Spleen (tissue), 11 donors: ENCODE results near the gene TFB1M. TPM values are rescaled to one million over a fixed set of nuclear protein-coding genes. Genes with fewer than 3 reads are reported as not detected.

Source experiments
- DNase-seq: peaks from one replicate; pipeline ENCODE4 v3.0.0-alpha.2; 2020
- H3K27ac ChIP-seq, 8 donors: fragments of 200-600 bp; sonication (generic) in 7 of 8; 1 replicate in 4 of 8; 2 replicates in 4 of 8; pipeline versions ENCODE4 v1.5.0 to v1.8.0; 2016 to 2021; ENCODE audit warnings: inconsistent platforms in 4 of 8, mild to moderate bottlenecking in 4 of 8, moderate library complexity in 1 of 8
- H3K27me3 ChIP-seq, 7 donors: fragments of 200-600 bp; sonication (generic) in 6 of 7; replicated peaks in 1 of 7; 1 replicate in 4 of 7; 2 replicates in 3 of 7; pipeline versions ENCODE4 v1.5.0 to v1.8.0; 2016 to 2021; ENCODE audit warnings: inconsistent platforms in 3 of 7, mild to moderate bottlenecking in 1 of 7
- H3K36me3 ChIP-seq, 6 donors: fragments of 200-600 bp; sonication (generic) in 5 of 6; 1 replicate in 4 of 6; 2 replicates in 2 of 6; pipeline versions ENCODE4 v1.5.0 to v1.8.0; 2016 to 2021; ENCODE audit warnings: inconsistent platforms in 2 of 6
- H3K4me1 ChIP-seq, 6 donors: fragments of 200-600 bp; sonication (generic) in 5 of 6; 1 replicate in 3 of 6; 2 replicates in 3 of 6; pipeline versions ENCODE4 v1.5.0 to v1.8.0; 2016 to 2021; ENCODE audit warnings: inconsistent platforms in 3 of 6
- H3K4me3 ChIP-seq, 8 donors: fragments of 200-600 bp; sonication (generic) in 7 of 8; 1 replicate in 4 of 8; 2 replicates in 4 of 8; pipeline versions ENCODE4 v1.5.0 to v1.8.0; 2016 to 2021; ENCODE audit warnings: inconsistent platforms in 4 of 8, mild to moderate bottlenecking in 4 of 8, moderate library complexity in 2 of 8
- H3K9me3 ChIP-seq, 8 donors: fragments of 200-600 bp; sonication (generic) in 7 of 8; 1 replicate in 4 of 8; 2 replicates in 4 of 8; pipeline versions ENCODE4 v1.5.0 to v1.8.0; 2016 to 2021; ENCODE audit warnings: inconsistent platforms in 4 of 8
- CTCF ChIP-seq, 11 experiments: fragments of 200-600 bp in 7 of 11; fragments of 450-650 bp in 4 of 11; sonication (generic) in 4 of 11; IDR thresholded peaks in 8 of 11; conservative IDR thresholded peaks in 3 of 11; 1 replicate in 7 of 11; 2 replicates in 4 of 11; pipeline versions ENCODE4 v1.4.0 to v1.8.0; 2016 to 2021; ENCODE audit warnings: antibody characterized with exemption in 11 of 11, inconsistent platforms in 4 of 11, mild to moderate bottlenecking in 1 of 11
- POLR2A ChIP-seq, 3 donors: fragments of 450-650 bp; IDR thresholded peaks; one replicate each; pipeline ENCODE4 v1.5.1; 2017; ENCODE audit warnings: antibody characterized with exemption in 3 of 3, mild to moderate bottlenecking in 1 of 3
- POLR2AphosphoS5 ChIP-seq, 3 donors: sonication (generic); formaldehyde crosslinking; IDR thresholded peaks; one replicate each; pipeline ENCODE4 v1.5.1; 2017; ENCODE audit warnings: antibody characterized with exemption in 3 of 3
- whole genome bisulfite sequencing, 5 donors: extraction: QIAGEN DNeasy Blood & Tissue Kit in 3 of 5; methylation state at CpG; one replicate each; pipeline versions ENCODE4 v1.1.5 to v1.1.7; 2013 to 2018; 5-methylcytosine and 5-hydroxymethylcytosine counted together
- intact Hi-C: fragments of 100-400 bp; cut with DNase I; formaldehyde crosslinking; loops from one replicate; pipeline ENCODE4 v1.15.0; 2023; ENCODE audit warnings: low total_unique reads
- polyA plus RNA-seq, 3 donors: library from polyadenylated mRNA; stranded (reverse); fragments of 200-250 nt; gene quantifications; one replicate each; pipeline ENCODE4 v1.2.1, GENCODE V29; 2013
- total RNA-seq, 7 donors: library from RNA; depleted of rRNA in 3 of 7; stranded (reverse); fragments of >200 nt in 3 of 7; fragmentation: NEBNext Ultra II Directional in 4 of 7; extraction: Animal tissue kit (Norgen Biotek cat#: 25700) in 4 of 7; gene quantifications; one replicate each; pipeline versions ENCODE4 v1.1.0 to v1.2.1, GENCODE V29; 2016 to 2021
- donor health status: healthy with polysubstance abuse.
- donor health status: DM: no; HTN: no; CAD: no; lungs with moderate emphysema.
- donor health status: DM: no; HTN: no; CAD: no.
- donor health status: Bipolar disorder and iron deficiency.
- donor health status: healthy.
- donor health status: DM: no; HTN: no; CAD: no.
- donor health status: DM: yes; HTN: yes; CAD: no.

Gene TFB1M
- total and polyA plus RNA-seq, 10 donors = 11.4 to 39.2 (median 21.0) TPM

GRCh38 chr6:155347800-155348199 lies 33.5 kb upstream of the TFB1M start:
- intact Hi-C loops = no loop called here
- WGBS, 5 donors = 77 to 89% (median 80%) methylated on average over 1 of the region's 1 CpG
- Histone ChIP-seq H3K9me3 (peaks cover 0 to 39% (median 28%) of the 10 kb centered on the region in 8 donors), H3K4me1 (peaks cover 0 to 7% (median 0%) of the 10 kb centered on the region in 6 donors), H3K36me3 (no peaks in the 10 kb centered on the region), H3K27ac (no peak overlapping the region), H3K4me3 (no peak overlapping the region), H3K27me3 (peaks cover 0 to 8% (median 0%) of the 10 kb centered on the region in 7 donors)
- no peak for DNase-seq
- TF ChIP-seq POLR2AphosphoS5 (IDR thresholded peaks at IDR 0.05) (no peak), CTCF (IDR thresholded peaks at IDR 0.05 in 8 of 11, conservative IDR thresholded peaks at IDR 0.05 in 3 of 11) (no peak), POLR2A (IDR thresholded peaks at IDR 0.05) (no peak)

GRCh38 chr6:155346957-155347356 lies 32.7 kb upstream of the TFB1M start:
- Histone ChIP-seq H3K27ac (no peak overlapping the region), H3K4me1 (peaks cover 0 to 7% (median 0%) of the 10 kb centered on the region in 6 donors), H3K4me3 (no peak overlapping the region), H3K36me3 (no peaks in the 10 kb centered on the region), H3K9me3 (peaks cover 0 to 35% (median 27%) of the 10 kb centered on the region in 8 donors), H3K27me3 (peaks cover 0 to 8% (median 0%) of the 10 kb centered on the region in 7 donors)
- no peak for DNase-seq
- no peak for TF ChIP-seq POLR2AphosphoS5 (IDR thresholded peaks at IDR 0.05)
- intact Hi-C loops = no loop called here

GRCh38 chr6:155344341-155345006 lies 30.2 kb upstream of the TFB1M start:
- Histone ChIP-seq H3K4me1 (no peaks in the 10 kb centered on the region), H3K27me3 (no peaks in the 10 kb centered on the region), H3K4me3 (no peak overlapping the region), H3K27ac (no peak overlapping the region), H3K36me3 (no peaks in the 10 kb centered on the region), H3K9me3 (peaks cover 0 to 52% (median 40%) of the 10 kb centered on the region in 8 donors)
- DNase-seq = no peak
- WGBS, 5 donors = 89 to 100% (median 95%) methylated on average over 2 of the region's 2 CpGs
- intact Hi-C loops = no loop called here
- no peak for TF ChIP-seq CTCF (IDR thresholded peaks at IDR 0.05 in 8 of 11, conservative IDR thresholded peaks at IDR 0.05 in 3 of 11)

GRCh38 chr6:155341130-155341828 lies 27.0 kb upstream of the TFB1M start:
- Histone ChIP-seq H3K4me3 (no peak overlapping the region), H3K27me3 (no peaks in the 10 kb centered on the region), H3K27ac (no peak overlapping the region), H3K9me3 (peaks cover 0 to 48% (median 30%) of the 10 kb centered on the region in 8 donors), H3K36me3 (no peaks in the 10 kb centered on the region), H3K4me1 (no peaks in the 10 kb centered on the region)
- intact Hi-C loops = no loop called here
- no peak for DNase-seq
- no peak for TF ChIP-seq POLR2A (IDR thresholded peaks at IDR 0.05)
- no peak for TF ChIP-seq CTCF (IDR thresholded peaks at IDR 0.05 in 8 of 11, conservative IDR thresholded peaks at IDR 0.05 in 3 of 11)
- TF ChIP-seq POLR2AphosphoS5 (IDR thresholded peaks at IDR 0.05) = no peak
- WGBS, 5 donors = 44 to 58% (median 48%) methylated on average over 2 of the region's 2 CpGs
